Measurements from ENCODE around the gene ALAS1. TPM values are rescaled to one million over a fixed set of nuclear protein-coding genes. Genes with fewer than 3 reads are reported as not detected.

Gene ALAS1
- total and polyA plus RNA-seq, 2 of the 13 experiments (the other 11 are each of a cell fraction or from before 2014, with no cell fraction given) = 36.0 to 43.2 TPM

GRCh38 chr3:52220380-52221026 lies 22.5 kb downstream of the ALAS1 start (continued):
- TF ChIP-seq DPF2 (CRISPR knock-in tag; IDR thresholded peaks at IDR 0.05; ENCODE audit: borderline replicate concordance, low read depth) = no peak
- no peak for TF ChIP-seq THAP8 (CRISPR knock-in tag; IDR thresholded peaks at IDR 0.05; ENCODE audit: borderline replicate concordance)
- no peak for TF ChIP-seq ARNTL (CRISPR knock-in tag; IDR thresholded peaks at IDR 0.05)
- no peak for TF ChIP-seq ARID5B (CRISPR knock-in tag; IDR thresholded peaks at IDR 0.05)
- TF ChIP-seq CHCHD3 (CRISPR knock-in tag; IDR thresholded peaks at IDR 0.05) = no peak
- TF ChIP-seq ATAD3A (CRISPR knock-in tag; IDR thresholded peaks at IDR 0.05) = no peak
- TF ChIP-seq ETV6 (CRISPR knock-in tag; conservative IDR thresholded peaks at IDR 0.05) = no peak
- TF ChIP-seq NFIB (CRISPR knock-in tag; IDR thresholded peaks at IDR 0.05; ENCODE audit: borderline replicate concordance) = no peak
- TF ChIP-seq HOXA7 (CRISPR knock-in tag; IDR thresholded peaks at IDR 0.05) = no peak
- TF ChIP-seq HMG20A (CRISPR knock-in tag; IDR thresholded peaks at IDR 0.05; ENCODE audit: borderline replicate concordance) = no peak
- TF ChIP-seq ZNF550 (CRISPR knock-in tag; IDR thresholded peaks at IDR 0.05; ENCODE audit: borderline replicate concordance) = no peak
- TF ChIP-seq RAD21 (CRISPR knock-in tag; IDR thresholded peaks at IDR 0.05) = peak; percentile 73
- 0 out of 2 replicates have a peak, but pooled peaks have one; percentile 39 for TF ChIP-seq ZNF580 (CRISPR knock-in tag; IDR thresholded peaks at IDR 0.05; ENCODE audit: borderline replicate concordance, low read depth)
- no peak for TF ChIP-seq ZC3H13 (CRISPR knock-in tag; IDR thresholded peaks at IDR 0.05)
- TF ChIP-seq ZNF569 (CRISPR knock-in tag; IDR thresholded peaks at IDR 0.05; ENCODE audit: borderline replicate concordance) = no peak
- no peak for TF ChIP-seq ZNF407 (CRISPR knock-in tag; IDR thresholded peaks at IDR 0.05; ENCODE audit: not compliant biosample characterization)
- no peak for TF ChIP-seq SIN3B (IDR thresholded peaks at IDR 0.05; ENCODE audit: low read length)

Data from HepG2 (cell line).